ENCODE data around the gene ARAP3. TPM values are rescaled to one million over a fixed set of nuclear protein-coding genes. Genes with fewer than 3 reads are reported as not detected.

ARAP3 gene
- polyA plus RNA-seq, 1 donor from 2014 or later, result 1.4 TPM

DNA sequence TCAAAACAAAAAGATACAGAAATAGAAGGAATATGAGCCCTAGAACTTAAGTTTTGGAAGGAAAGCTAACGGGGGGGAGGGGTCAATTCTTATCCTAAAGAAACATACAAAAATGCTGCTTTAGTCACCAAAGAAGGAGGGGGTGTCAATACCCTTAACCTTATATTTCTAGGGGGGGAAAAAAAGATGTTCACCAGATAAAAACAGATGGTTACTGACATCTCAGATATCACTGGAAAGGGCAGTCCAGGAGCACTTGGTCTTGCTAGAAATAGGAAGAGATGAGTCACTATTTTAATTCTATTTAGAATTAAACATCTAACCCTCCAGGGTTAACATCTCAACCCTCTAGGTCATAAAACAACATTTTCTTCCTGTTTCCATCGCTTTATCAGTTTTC lies 64.9 kb downstream of the ARAP3 start:
- H3K9me2 ChIP-seq (ENCODE audit: insufficient read depth, low read length), result no peaks in the 10 kb centered on the region
- H3K9ac ChIP-seq (ENCODE audit: low read length), result no peak overlapping the region
- H2AFZ ChIP-seq (ENCODE audit: low read depth, low read length), result no peak overlapping the region
- H3K27ac ChIP-seq (ENCODE audit: low read length), result no peak overlapping the region
- peaks cover 32% of the 10 kb centered on the region for H3K79me2 ChIP-seq (replicated peaks; ENCODE audit: insufficient read depth, low read length)
- no peaks in the 10 kb centered on the region for H3K36me3 ChIP-seq (ENCODE audit: insufficient read depth, low read length)
- no peaks in the 10 kb centered on the region for H4K20me1 ChIP-seq (ENCODE audit: insufficient read depth)
- no peaks in the 10 kb centered on the region for H3K27me3 ChIP-seq (ENCODE audit: insufficient read depth, low read depth, low read length)
- TF ChIP-seq, protein P1, sequence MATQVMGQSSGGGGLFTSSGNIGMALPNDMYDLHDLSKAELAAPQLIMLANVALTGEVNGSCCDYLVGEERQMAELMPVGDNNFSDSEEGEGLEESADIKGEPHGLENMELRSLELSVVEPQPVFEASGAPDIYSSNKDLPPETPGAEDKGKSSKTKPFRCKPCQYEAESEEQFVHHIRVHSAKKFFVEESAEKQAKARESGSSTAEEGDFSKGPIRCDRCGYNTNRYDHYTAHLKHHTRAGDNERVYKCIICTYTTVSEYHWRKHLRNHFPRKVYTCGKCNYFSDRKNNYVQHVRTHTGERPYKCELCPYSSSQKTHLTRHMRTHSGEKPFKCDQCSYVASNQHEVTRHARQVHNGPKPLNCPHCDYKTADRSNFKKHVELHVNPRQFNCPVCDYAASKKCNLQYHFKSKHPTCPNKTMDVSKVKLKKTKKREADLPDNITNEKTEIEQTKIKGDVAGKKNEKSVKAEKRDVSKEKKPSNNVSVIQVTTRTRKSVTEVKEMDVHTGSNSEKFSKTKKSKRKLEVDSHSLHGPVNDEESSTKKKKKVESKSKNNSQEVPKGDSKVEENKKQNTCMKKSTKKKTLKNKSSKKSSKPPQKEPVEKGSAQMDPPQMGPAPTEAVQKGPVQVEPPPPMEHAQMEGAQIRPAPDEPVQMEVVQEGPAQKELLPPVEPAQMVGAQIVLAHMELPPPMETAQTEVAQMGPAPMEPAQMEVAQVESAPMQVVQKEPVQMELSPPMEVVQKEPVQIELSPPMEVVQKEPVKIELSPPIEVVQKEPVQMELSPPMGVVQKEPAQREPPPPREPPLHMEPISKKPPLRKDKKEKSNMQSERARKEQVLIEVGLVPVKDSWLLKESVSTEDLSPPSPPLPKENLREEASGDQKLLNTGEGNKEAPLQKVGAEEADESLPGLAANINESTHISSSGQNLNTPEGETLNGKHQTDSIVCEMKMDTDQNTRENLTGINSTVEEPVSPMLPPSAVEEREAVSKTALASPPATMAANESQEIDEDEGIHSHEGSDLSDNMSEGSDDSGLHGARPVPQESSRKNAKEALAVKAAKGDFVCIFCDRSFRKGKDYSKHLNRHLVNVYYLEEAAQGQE (IDR thresholded peaks at IDR 0.05; ENCODE audit: borderline replicate concordance), result no peak
- no peak for TF ChIP-seq SMC3 (conservative IDR thresholded peaks at IDR 0.05; ENCODE audit: poor library complexity)
- no peak for TF ChIP-seq MXI1 (conservative IDR thresholded peaks at IDR 0.05; ENCODE audit: poor library complexity, severe bottlenecking)
- TF ChIP-seq RAD21 (conservative IDR thresholded peaks at IDR 0.05), result no peak
- TF ChIP-seq, protein P2, sequence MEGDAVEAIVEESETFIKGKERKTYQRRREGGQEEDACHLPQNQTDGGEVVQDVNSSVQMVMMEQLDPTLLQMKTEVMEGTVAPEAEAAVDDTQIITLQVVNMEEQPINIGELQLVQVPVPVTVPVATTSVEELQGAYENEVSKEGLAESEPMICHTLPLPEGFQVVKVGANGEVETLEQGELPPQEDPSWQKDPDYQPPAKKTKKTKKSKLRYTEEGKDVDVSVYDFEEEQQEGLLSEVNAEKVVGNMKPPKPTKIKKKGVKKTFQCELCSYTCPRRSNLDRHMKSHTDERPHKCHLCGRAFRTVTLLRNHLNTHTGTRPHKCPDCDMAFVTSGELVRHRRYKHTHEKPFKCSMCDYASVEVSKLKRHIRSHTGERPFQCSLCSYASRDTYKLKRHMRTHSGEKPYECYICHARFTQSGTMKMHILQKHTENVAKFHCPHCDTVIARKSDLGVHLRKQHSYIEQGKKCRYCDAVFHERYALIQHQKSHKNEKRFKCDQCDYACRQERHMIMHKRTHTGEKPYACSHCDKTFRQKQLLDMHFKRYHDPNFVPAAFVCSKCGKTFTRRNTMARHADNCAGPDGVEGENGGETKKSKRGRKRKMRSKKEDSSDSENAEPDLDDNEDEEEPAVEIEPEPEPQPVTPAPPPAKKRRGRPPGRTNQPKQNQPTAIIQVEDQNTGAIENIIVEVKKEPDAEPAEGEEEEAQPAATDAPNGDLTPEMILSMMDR (IDR thresholded peaks at IDR 0.05; ENCODE audit: poor library complexity, severe bottlenecking), result no peak
- TF ChIP-seq EP300 (conservative IDR thresholded peaks at IDR 0.05; ENCODE audit: poor library complexity, severe bottlenecking), result no peak
- no peak for TF ChIP-seq TAF1 (IDR thresholded peaks at IDR 0.05; ENCODE audit: low read depth)
- no peak for TF ChIP-seq POLR2AphosphoS5 (IDR thresholded peaks at IDR 0.05)
- TF ChIP-seq EZH2 (IDR thresholded peaks at IDR 0.05; ENCODE audit: borderline replicate concordance, insufficient read depth, low read length, poor library complexity, severe bottlenecking), result no peak
- H3K4me3 ChIP-seq (ENCODE audit: low read length), result peak overlapping the region; percentile 76
- no peaks in the 10 kb centered on the region for H3K9me3 ChIP-seq (ENCODE audit: low read length)
- H3F3A ChIP-seq (ENCODE audit: insufficient read depth, low read length, poor library complexity, severe bottlenecking), result no peaks in the 10 kb centered on the region
- peak overlapping the region; percentile 44 for H3K4me2 ChIP-seq (ENCODE audit: low read length)

DNA sequence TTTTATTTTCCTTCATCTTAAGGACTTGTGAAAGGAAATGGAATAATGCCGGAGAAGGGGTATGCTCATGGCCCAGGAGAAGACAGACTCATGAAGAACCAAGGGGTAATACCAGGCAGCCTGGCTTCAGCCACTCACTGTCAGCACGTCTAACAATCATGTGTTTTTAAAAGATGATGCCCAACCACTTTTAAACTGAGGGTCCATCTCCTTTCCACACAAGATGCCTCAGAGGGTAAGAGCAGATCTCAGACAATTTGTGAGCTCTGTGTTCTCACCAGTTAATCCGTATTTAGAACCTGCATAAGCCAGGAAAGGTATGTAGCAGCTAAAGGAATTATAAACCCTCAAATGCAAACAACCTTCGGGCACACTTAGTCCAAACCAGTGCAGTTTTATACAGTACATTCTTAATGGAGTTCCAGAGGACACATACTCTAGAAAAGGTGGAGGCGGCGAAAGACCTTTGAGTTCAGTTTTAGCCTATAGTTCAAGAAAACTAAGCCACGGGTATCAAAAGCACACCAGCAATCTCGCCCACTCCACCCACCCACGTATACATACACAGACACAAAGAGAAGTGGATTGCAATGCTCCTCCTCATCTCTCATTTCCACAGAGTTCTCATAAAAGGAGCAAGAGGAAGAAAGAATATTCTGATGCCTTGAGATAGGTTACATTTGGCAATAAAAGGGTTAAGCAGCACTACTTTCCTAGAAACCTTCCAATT lies 65.9 kb downstream of the ARAP3 start:
- Histone ChIP-seq H3F3A (ENCODE audit: insufficient read depth, low read length, poor library complexity, severe bottlenecking) (no peaks in the 10 kb centered on the region), H3K27me3 (ENCODE audit: insufficient read depth, low read depth, low read length) (no peaks in the 10 kb centered on the region), H3K9me2 (ENCODE audit: insufficient read depth, low read length) (no peaks in the 10 kb centered on the region), H3K4me3 (ENCODE audit: low read length) (peak overlapping the region; percentile 76), H3K27ac (ENCODE audit: low read length) (no peak overlapping the region), H2AFZ (ENCODE audit: low read depth, low read length) (no peak overlapping the region), H3K4me2 (ENCODE audit: low read length) (no peak overlapping the region), H3K36me3 (ENCODE audit: insufficient read depth, low read length) (no peaks in the 10 kb centered on the region), H3K9ac (ENCODE audit: low read length) (no peak overlapping the region), H4K20me1 (ENCODE audit: insufficient read depth) (no peaks in the 10 kb centered on the region), H3K79me2 (replicated peaks; ENCODE audit: insufficient read depth, low read length) (peaks cover 34% of the 10 kb centered on the region), H3K9me3 (ENCODE audit: low read length) (no peaks in the 10 kb centered on the region)
- no peak for TF ChIP-seq RAD21 (conservative IDR thresholded peaks at IDR 0.05)
- TF ChIP-seq TAF1 (IDR thresholded peaks at IDR 0.05; ENCODE audit: low read depth), result no peak
- TF ChIP-seq, protein P2 (IDR thresholded peaks at IDR 0.05; ENCODE audit: poor library complexity, severe bottlenecking), result no peak
- TF ChIP-seq EZH2 (IDR thresholded peaks at IDR 0.05; ENCODE audit: borderline replicate concordance, insufficient read depth, low read length, poor library complexity, severe bottlenecking), result no peak
- TF ChIP-seq, protein P1 (IDR thresholded peaks at IDR 0.05; ENCODE audit: borderline replicate concordance), result no peak
- TF ChIP-seq MXI1 (conservative IDR thresholded peaks at IDR 0.05; ENCODE audit: poor library complexity, severe bottlenecking), result no peak
- TF ChIP-seq POLR2AphosphoS5 (IDR thresholded peaks at IDR 0.05), result no peak
- no peak for TF ChIP-seq EP300 (conservative IDR thresholded peaks at IDR 0.05; ENCODE audit: poor library complexity, severe bottlenecking)
- no peak for TF ChIP-seq SMC3 (conservative IDR thresholded peaks at IDR 0.05; ENCODE audit: poor library complexity)
